Germinal center (tissue), 1 donor: Measurements from ENCODE around the gene ZNF317.

Experiments used
- DNase-seq: peaks from one replicate; pipeline ENCODE4 v3.0.0; 2012; ENCODE audit warnings: mixed read lengths, low spot score

ZNF317 gene

GRCh38 chr19:9140159-9140874, at the start of gene ZNF317:
ZNF317 (plus strand) TSS chr19:9140397; CDS start chr19:9156017, 15,620 bp downstream.
- peak; percentile 87 for DNase-seq

GRCh38 chr19:9107375-9107774, 32.8 kb upstream of the ZNF317 start, which contains the start of gene OR7G2:
OR7G2 (minus strand) TSS chr19:9107475; CDS start chr19:9103243, 4,232 bp downstream.
- DNase-seq, result no peak

- DNase-seq, result no peak
Observed at GRCh38 chr19:9109959-9110358, 30.2 kb upstream of the ZNF317 start.

- no peak for DNase-seq
Observed at GRCh38 chr19:9115307-9115813, 24.8 kb upstream of the ZNF317 start, which contains the start of gene OR7G1. OR7G1 (minus strand) TSS chr19:9115763; CDS start chr19:9115763, 0 bp downstream.

GRCh38 chr19:9116547-9116946, 23.6 kb upstream of the ZNF317 start:
- no peak for DNase-seq

- DNase-seq, result no peak
Observed at GRCh38 chr19:9126900-9127405, 13.2 kb upstream of the ZNF317 start, which contains the start of gene OR7G3. OR7G3 (minus strand) TSS chr19:9126950; CDS start chr19:9126950, 0 bp downstream.

- DNase-seq, result no peak
Observed at GRCh38 chr19:9128171-9128570, 12.0 kb upstream of the ZNF317 start.

- DNase-seq, result peak; percentile 44
Observed at GRCh38 chr19:9130965-9131364, 9.2 kb upstream of the ZNF317 start.

- no peak for DNase-seq
Observed at GRCh38 chr19:9132422-9132821, 7.8 kb upstream of the ZNF317 start.

- DNase-seq, result no peak
Observed at GRCh38 chr19:9139609-9140158, 513 bp upstream of the ZNF317 start.

- no peak for DNase-seq
Observed at GRCh38 chr19:9144920-9145319, 4.7 kb downstream of the ZNF317 start.

GRCh38 chr19:9146882-9147281, 6.7 kb downstream of the ZNF317 start:
- DNase-seq, result no peak

- DNase-seq, result no peak
Observed at GRCh38 chr19:9148697-9149096, 8.5 kb downstream of the ZNF317 start.

GRCh38 chr19:9149997-9150396, 9.8 kb downstream of the ZNF317 start:
- no peak for DNase-seq

- no peak for DNase-seq
Observed at GRCh38 chr19:9150650-9151049, 10.5 kb downstream of the ZNF317 start.

GRCh38 chr19:9151367-9151766, 11.2 kb downstream of the ZNF317 start:
- no peak for DNase-seq

- no peak for DNase-seq
Observed at GRCh38 chr19:9155591-9155990, 15.4 kb downstream of the ZNF317 start.

- DNase-seq, result peak; percentile 19
Observed at GRCh38 chr19:9156304-9156703, 16.1 kb downstream of the ZNF317 start.

- no peak for DNase-seq
Observed at GRCh38 chr19:9159891-9160290, 19.7 kb downstream of the ZNF317 start.

GRCh38 chr19:9161427-9161826, 21.2 kb downstream of the ZNF317 start:
- no peak for DNase-seq

- no peak for DNase-seq
Observed at GRCh38 chr19:9165261-9165660, 25.1 kb downstream of the ZNF317 start.

- DNase-seq, result no peak
Observed at GRCh38 chr19:9166846-9167245, 26.6 kb downstream of the ZNF317 start.

- DNase-seq, result no peak
Observed at GRCh38 chr19:9171393-9171991, 31.3 kb downstream of the ZNF317 start.
